Liver (tissue), 3 donors: ENCODE data around the gene ATAD1.

Experiments
- JUND ChIP-seq, 2 donors: IDR thresholded peaks; 2 replicates each; pipeline ENCODE4 v1.6.1; 2016; ENCODE audit warnings: antibody characterized with exemption in 2 of 2
- TF ChIP-seq, protein P1 (sequence below): fragments of 150-350 bp; IDR thresholded peaks from 2 replicates; pipeline ENCODE4 v1.5.1; 2017; ENCODE audit warnings: improper control_type of control experiment, low read depth, low read length; ENCODE audit not compliant: missing input control
- TF ChIP-seq, protein P2 (sequence below): IDR thresholded peaks from 2 replicates; pipeline ENCODE4 v1.6.1; 2016; ENCODE audit warnings: antibody characterized with exemption
- donor health status: healthy.
- donor health status: healthy.

- TF ChIP-seq, protein P1, sequence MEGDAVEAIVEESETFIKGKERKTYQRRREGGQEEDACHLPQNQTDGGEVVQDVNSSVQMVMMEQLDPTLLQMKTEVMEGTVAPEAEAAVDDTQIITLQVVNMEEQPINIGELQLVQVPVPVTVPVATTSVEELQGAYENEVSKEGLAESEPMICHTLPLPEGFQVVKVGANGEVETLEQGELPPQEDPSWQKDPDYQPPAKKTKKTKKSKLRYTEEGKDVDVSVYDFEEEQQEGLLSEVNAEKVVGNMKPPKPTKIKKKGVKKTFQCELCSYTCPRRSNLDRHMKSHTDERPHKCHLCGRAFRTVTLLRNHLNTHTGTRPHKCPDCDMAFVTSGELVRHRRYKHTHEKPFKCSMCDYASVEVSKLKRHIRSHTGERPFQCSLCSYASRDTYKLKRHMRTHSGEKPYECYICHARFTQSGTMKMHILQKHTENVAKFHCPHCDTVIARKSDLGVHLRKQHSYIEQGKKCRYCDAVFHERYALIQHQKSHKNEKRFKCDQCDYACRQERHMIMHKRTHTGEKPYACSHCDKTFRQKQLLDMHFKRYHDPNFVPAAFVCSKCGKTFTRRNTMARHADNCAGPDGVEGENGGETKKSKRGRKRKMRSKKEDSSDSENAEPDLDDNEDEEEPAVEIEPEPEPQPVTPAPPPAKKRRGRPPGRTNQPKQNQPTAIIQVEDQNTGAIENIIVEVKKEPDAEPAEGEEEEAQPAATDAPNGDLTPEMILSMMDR, result no peak
- TF ChIP-seq, protein P2, sequence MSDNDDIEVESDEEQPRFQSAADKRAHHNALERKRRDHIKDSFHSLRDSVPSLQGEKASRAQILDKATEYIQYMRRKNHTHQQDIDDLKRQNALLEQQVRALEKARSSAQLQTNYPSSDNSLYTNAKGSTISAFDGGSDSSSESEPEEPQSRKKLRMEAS, result no peak
- TF ChIP-seq JUND (IDR thresholded peaks at IDR 0.05), result no peak
These were observed 973 bp downstream of the ATAD1 start for GRCh38 chr10:87816898-87817608.
